ENCODE results near the gene MAP1LC3A.

Gene MAP1LC3A

DNA sequence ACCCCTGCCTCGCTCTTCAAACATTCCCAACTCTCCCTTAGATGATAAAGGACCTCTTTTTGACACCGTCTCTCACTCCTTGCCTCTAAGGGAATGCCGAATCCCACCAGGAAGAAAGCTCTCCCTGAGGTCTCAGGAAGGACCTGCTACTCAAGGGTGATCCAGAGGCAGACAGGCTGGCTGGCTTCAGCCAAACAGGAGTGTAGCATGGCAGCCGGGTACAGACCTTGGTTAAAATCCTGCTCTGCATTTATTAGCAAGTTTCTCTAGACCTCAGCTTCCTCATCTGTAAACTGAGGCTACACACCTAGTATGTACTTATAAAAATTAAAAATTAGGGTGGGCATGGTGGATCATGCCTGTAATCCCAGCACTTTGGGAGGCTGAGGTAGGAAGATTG is 17.2 kb downstream of the MAP1LC3A start:
- DNase-seq (ENCODE audit: low spot score) = no peak

DNA sequence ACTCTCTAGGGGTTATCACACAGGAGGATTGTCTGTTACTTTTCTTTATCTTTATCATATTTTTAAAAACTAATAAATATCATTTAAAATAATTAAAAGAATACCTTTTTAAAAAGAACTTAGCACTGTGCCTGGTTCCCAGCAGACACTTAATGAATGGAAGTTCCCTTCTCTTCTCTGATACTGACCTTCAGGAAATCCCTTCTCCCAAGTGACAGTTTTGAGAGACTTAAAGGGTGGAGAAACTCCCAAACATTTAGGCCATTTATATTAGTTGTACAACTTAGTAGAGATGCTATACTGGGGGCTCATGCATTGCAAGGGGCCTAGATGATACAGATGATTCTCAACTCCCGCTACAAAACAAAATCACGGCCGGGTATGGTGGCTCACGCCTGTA is 18.5 kb downstream of the MAP1LC3A start:
- no peak for DNase-seq (ENCODE audit: low spot score)

DNA sequence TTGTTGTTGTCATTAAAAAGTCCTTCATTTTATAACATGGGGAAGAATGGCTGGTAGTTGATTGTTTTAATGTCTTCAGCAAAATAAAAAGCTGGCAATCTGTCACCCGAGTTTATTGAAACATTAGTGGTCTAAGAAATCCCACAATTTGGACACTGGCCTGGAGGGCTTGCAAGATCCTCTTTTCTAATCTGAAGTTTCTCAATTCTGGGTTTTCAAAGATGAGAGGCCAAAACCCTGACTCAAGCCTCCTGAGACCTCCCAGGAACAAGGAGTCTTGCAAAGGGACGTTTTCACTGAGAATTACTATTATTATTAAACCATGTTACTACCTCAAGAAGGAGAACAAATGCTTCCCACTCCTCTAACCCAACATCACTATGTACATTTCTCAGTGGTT is 19.5 kb downstream of the MAP1LC3A start:
- no peak for DNase-seq (ENCODE audit: low spot score)

DNA sequence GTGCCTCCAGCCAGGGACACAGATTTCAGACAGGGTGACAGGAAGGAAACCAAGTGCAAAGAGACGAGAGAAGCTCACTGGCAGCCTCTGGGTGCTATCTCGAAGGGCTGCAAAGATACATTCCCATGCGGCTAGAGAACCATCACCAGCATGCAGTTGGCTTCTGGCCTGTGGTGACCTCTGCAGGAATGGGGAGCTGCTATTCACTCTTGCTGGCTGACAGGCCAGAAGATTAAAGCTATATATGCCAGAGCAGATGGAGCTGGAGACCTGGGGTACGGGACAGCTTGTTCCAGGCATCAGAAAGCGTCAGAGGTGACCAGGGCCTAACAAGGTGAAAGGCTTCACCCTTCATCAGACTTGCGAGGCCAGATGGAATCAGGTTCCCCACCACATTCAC is 20.0 kb downstream of the MAP1LC3A start:
- no peak for DNase-seq (ENCODE audit: low spot score)

DNA sequence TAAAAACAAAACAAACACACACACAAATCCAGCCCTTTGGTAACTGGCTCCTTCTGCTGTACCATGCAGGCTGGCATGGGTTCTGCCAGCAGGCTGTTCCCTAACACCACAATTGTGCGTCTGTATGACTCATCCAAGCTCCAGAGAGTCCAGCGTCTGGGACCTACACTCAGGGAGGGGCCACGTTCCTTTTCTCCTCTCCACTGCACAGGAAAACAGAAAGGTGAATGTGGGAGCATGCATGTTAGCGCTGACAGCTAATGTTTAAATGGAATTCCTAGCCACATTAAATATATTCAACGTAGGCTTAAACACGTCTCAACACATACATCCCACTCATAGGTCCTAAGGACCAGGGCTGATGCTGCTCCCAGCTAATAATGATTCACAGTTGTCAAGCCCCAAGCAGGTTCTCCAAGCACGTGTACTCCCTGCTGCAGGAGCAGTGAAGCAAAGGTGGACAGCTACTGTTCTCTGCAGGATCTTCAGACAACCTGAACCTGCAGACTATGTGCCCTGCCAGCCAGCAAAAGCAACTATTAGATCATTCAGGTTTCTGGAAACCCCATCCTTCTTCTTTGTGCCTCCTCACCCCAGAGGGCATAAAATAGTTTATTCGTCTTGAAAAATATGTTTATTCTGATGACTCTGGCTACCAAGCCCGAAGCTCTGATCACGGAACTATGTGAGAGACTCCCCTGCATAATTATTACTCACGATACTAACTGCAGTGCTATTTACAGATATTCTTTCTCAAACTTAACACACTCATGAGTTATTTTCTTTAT is 20.9 kb downstream of the MAP1LC3A start:
- DNase-seq (ENCODE audit: low spot score) = peak; percentile 85

DNA sequence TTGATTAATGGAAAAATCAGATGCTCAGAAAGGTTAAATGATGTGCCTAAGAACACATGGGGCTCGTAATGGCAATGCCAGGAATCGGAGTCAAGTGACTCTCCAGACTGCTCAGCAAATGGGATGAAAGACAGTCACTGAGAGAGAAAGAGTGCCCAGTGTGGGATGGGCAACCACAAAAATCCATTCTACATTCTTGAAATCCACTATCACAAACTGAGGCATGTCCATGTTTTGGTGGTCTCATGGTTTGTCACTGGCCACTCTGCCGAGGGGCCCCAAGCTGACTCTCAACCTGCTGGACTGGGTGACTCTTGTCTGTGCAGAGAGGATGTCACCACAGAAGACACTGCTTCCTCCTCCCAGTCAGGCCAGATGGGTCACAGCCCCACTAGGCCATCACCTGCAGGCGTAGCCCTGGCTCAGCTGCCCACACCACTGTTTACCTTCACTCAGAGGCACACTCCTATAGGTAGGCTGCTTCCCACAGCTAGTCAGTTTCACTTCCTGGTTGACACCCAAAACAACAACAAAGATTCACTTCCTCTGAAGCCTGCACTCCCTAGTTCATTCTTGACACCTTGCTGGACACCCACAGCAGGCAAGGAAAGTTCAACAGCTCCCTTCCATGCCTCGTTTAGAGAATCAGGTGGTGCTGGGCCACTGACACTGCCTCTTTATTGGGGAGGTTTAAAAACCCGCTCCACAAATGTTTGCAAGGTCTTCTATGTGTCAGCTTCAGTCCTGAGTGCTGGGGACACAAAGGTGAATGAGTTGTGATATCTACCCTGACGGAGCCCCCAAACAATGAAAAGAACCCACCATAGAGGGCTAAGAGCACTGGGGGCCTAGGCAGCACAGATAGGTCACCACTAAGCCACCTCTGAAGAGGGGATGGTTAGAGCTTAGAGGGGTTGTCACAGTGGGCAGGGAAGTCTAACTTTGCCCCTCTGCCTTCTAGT is 21.7 kb downstream of the MAP1LC3A start:
- DNase-seq (ENCODE audit: low spot score) = peak; percentile 63

DNA sequence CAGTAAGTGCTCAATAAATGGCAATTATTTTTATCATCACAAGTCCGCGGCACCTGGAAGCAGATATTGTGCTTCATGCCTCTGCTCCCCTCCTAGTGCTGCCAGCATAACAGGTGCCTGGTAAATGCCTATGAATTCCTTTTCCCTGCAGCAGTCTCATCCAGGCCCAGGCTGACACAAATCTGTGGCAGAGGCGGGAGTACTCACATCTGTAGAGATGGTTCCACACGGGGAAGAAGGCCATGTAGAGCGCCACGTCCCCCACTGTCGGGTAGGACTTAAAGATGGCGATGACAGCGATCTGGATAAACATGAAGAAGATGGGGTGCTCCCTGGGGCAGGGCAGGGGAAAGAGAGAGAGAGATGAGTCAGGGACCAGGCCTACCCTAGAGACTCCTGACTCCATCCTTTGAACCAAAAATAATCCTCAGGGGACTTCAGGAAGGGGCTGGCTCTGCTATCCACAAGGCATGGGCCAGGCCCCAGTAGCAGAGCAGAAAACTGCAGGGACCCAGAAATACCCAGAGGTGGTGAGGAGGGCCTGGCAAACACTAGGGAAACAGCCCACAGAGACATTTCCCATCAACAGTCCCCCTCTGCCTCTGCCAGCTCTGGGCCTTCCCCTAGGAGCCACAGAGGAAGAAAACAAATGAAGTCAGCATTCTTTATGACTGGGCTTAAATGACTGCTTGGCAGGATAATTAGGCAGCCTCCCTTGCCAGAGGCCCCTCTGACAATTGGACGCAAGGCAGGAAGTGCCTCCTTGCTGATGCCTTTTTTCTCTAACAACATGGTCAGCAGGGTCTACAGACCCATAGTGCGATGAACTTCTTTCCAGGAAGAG is 23.0 kb downstream of the MAP1LC3A start:
- DNase-seq (ENCODE audit: low spot score) = peak; percentile 48

DNA sequence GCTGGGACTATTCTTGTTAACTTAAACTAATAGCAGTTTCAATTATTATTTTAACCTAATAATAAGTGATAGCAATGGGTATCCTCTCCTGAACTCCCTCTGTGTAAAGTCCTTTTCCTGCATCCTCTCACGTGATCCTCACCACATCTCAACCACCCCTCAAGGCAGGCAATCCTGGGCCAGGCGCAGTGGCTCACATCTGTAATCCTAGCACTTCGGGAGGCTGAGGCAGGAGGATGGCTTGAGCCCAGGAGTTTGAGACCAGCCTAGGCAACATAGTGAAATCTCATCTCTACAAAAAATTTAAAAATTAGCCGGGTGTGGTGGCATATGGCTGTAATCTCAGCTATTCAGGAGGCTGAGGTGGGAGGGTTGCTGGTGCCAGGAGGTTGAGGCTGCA is 23.7 kb downstream of the MAP1LC3A start:
- DNase-seq (ENCODE audit: low spot score) = no peak

DNA sequence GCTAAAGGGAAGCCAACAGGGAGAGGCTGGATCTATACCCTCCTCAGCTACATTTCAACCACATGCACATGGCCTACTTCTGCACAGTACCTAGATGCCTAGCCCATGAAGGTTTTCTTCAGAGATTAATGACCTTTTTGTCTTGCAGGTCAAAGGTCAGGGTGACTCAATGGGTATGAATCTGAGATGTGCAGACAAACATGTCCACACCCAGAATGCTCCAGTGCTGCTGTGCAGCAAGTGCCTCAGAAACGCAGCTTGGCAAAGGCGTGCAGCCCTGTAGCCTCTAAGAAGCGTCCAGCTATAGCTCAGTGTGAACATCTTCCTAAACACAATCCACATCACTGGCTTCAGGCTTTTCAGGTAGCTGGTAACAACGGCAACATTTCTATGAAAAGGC is 24.4 kb downstream of the MAP1LC3A start:
- DNase-seq (ENCODE audit: low spot score) = peak; percentile 45

DNA sequence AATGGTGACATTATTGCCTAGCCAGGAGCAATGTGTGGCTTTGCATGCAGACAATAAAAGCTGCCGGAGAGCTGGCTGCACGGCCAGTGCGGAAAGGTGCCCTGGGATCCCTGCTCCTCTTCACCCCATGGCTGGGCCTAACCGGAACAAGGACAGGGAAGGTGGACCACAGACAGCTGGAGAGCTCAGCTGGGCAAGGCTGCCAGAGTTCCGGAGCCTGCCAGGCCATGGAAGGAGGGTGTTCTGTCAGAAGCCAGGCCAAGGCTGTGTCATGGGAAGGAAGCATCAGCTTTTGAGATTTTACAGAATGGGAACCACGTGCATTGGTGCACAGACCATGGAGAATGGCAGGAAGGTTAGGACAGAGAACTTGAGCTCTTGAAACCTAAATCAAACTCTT is 25.0 kb downstream of the MAP1LC3A start:
- no peak for DNase-seq (ENCODE audit: low spot score)

DNA sequence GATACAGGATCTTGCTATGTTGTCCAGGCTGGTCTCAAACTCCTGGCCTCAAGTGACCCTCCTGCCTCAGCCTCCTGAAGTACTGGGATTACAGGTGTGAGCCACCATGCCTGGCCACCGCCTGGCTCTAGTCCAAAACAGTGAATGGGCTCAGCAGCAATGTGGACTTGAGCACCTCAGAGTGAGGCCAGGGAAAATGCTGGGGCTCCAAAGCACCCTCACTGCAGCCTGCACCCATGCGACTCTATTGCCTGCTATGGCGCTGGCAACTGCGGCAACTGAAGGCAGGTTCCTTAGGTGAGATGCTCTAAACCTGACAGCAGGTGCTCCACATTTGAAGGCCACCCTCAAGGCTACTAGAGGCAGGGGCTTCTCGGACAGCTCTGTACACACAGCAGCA is 26.5 kb downstream of the MAP1LC3A start:
- DNase-seq (ENCODE audit: low spot score) = no peak

DNA sequence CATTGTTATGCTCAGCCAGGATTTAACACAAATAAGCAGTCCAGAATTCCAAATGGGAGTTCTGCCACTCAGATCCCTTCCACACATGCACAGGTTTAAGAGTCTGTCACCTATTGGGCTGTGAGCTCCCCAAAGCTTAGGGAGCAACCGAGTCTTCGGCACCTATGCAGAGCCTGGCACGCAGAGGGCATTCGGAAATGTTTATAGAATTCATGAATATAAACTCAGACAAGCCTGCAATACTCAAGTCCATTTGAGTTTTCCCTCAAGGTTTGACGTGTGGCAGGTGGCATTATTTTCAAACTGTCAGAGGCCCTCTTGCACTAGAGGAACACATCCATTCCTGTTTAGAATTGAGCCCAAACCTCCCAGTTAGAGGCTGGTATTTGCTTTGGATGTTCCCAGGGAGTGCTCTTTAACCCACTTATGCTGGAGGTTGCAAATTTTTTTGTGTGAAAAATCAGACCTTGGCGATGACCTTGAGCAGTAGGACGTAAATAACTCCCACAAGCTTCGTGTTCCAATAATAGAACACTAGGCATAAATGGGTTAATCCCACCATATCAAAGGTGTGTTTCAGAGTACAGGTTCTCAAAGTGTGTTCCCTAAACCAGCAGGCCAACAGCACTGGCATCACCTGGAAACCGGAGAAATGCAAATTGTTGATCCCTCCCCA is 28.1 kb downstream of the MAP1LC3A start:
- no peak for DNase-seq (ENCODE audit: low spot score)

DNA sequence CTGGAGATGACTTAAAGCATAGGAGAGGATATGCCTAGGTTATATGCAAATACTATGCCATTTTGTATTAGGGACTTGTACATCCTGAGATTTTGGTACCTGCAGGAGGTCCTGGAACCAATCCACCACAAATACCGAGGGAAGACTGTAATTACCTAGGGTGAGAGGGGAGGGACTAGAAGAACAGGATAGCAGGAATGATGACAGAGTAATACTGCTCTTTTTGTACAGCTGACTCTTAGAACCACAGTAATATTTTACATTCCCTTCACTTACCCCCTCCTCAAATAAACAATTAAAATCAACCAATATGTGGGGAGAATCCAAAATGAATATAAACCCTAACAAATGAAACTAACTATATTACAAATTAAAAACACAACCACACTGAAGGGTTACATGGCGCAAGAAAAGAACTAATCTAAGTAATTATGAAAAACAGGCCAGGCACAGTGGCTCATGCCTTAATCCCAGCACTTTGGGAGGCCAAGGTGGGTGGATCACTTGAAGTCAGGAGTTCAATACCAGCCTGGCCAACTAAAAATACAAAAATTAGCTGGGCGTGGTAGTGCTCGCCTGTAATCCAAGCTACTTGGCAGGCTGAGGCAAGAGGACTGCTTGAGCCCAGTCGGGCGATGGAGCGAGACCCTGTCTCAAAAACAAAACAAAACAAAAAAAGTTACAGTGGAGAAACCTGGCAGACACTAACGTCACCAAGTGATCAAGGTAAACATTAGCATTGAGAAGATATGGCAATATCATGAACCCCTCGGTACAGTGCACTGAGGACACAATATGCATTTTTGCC is 37.1 kb downstream of the MAP1LC3A start:
- DNase-seq (ENCODE audit: low spot score) = no peak

DNA sequence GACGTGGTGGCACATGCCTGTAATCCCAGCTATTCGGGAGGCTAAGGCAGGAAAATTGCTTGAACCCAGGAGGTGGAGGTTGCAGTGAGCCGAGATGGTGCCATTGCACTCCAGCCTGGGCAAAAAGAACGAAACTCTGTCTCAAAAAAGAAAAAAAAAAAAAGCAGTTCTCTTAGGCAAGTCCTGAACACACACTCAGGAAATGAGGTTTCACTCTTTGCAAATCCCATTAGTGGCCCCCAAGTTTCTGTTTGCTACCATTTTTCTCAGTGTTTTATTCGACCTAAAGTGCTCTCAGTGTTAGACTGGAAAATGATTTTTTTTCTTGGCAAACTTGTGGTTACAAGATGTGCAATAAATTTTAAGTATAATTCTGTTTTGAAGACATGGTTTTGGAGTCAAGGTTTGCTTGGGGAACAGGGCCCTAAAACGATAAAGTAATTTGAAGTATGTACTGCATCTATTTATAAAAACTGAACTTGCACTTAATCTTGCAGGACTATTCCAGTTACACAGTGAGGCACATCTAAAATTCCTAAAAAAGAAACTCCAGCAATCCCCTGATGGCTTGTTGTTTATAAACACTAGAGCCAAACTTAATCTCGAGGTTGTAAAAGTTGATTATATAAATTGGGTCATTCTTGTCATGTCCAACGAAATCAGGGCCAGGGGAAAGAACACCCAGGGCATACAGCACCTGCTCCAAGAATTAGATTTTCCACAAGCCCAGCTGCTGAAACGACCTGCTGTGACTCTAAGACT is 42.6 kb downstream of the MAP1LC3A start:
- DNase-seq (ENCODE audit: low spot score) = no peak

DNA sequence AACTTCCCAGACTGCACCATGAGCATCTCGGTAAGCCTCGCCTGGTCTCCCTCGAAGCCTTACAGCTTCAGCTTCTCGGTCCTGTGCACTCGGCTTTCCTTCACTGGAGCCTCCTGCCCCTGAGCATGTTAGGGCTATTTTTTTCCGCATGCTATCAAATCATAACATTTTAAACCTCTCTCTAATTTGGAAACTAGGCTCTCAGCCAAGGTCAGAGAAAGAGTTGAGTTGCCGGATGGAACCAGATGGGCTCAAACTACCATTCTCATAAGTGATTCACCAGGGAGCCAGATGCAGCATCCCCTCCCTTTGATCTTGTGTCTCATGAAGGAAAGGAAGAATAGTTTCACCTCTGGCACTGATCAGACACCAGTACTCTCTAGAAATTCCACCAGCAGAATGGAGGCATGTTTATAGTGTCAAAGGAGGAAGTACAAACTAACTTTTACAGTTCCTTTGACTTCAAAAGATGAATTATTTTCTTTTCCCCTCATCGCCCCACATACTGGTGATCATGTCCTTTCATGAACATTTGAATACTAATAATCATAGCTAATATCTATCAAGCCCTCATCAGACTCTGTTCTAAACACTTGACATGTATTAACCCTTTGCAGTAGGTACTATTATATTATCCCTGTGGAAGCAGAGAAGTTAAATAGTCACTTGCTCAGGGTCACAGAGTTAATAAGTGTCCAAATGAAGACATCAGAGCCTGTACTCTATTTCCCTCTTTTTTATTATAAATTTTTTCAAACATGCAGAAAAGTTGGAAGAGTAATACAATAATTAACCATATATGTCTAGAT is 46.7 kb downstream of the MAP1LC3A start:
- peak; percentile 35 for DNase-seq (ENCODE audit: low spot score)

DNA sequence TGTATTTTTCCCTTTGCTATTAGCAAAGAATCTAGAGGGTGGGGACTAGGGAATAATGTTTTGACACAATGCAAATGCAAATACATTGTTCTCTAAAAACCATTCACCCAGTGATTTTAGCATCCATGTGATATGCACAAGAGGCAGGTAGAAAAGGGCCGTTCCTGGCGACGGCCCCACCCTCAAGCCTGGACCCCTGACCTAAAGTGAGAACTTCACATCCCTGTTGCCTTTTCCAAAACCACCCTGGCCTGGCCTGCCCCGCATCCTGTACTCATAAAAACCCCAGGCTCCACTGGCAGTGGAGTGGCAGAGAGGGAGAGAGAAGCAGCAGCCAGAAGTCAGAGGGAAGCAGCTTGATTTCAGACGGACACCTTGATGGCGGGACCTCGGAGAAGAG is 48.5 kb downstream of the MAP1LC3A start:
- DNase-seq (ENCODE audit: low spot score) = no peak
